SK-N-SH (cell line): Measurements from ENCODE around the gene LAMA4. TPM values are rescaled to one million over a fixed set of nuclear protein-coding genes. Genes with fewer than 3 reads are reported as not detected.

Source experiments
- CTCF ChIA-PET: fragments of 300-600, 350-600 bp; formaldehyde crosslinking; extraction: SDS; loops from one replicate; lab custom pipeline; 2021; lab: Yijun Ruan, JAX
- POLR2A ChIA-PET: fragments of 350-600 bp; sonication (Branson Sonifier 250); formaldehyde crosslinking; extraction: SDS; loops from one replicate; lab custom pipeline; 2020; ENCODE audit warnings: antibody characterized with exemption, inconsistent platforms; lab: Yijun Ruan, JAX
- DNase-seq: peaks from one replicate; pipeline ENCODE4 v3.0.0; 2012
- H2AFZ ChIP-seq: fragments of 200-600 bp; sonication (generic); 2 replicates; pipeline ENCODE4 v1.8.1; 2016; ENCODE audit warnings: antibody characterized with exemption, mild to moderate bottlenecking, low read depth
- H3F3A ChIP-seq: fragments of 200-600 bp; sonication (generic); replicated peaks from 2 replicates; pipeline ENCODE3; 2016; ENCODE audit warnings: antibody characterized with exemption, mild to moderate bottlenecking; ENCODE audit not compliant: insufficient read depth
- H3K27ac ChIP-seq, 2 experiments: fragments of 200-500 bp in 1 of 2; fragments of 200-600 bp in 1 of 2; sonication (Bioruptor generic) in 1 of 2; sonication (generic), shearing (Covaris generic) in 1 of 2; 2 replicates each; pipeline versions ENCODE4 v1.5.1 to v1.6.1; 2014 to 2016; ENCODE audit warnings: low read depth in 2 of 2, inconsistent platforms in 1 of 2, low read length in 1 of 2, mild to moderate bottlenecking in 1 of 2, mixed read lengths in 1 of 2
- H3K27me3 ChIP-seq: fragments of 200-600 bp; sonication (generic), shearing (Covaris generic); 2 replicates; pipeline ENCODE4 v1.6.1; 2016; ENCODE audit warnings: mixed run types; ENCODE audit not compliant: insufficient read depth
- H3K36me3 ChIP-seq, 2 experiments: fragments of 200-500 bp in 1 of 2; fragments of 200-600 bp in 1 of 2; sonication (Bioruptor generic) in 1 of 2; sonication (generic) in 1 of 2; replicated peaks in 1 of 2; 2 replicates each; pipeline versions ENCODE3 to v1.5.1; 2014 to 2016; ENCODE audit warnings: low read length in 1 of 2, mild to moderate bottlenecking in 1 of 2; ENCODE audit not compliant: insufficient read depth in 2 of 2, control insufficient read depth in 1 of 2
- H3K4me1 ChIP-seq, 2 experiments: fragments of 200-500 bp in 1 of 2; fragments of 200-600 bp in 1 of 2; sonication (Bioruptor generic) in 1 of 2; sonication (generic), shearing (Covaris generic) in 1 of 2; 2 replicates each; pipeline versions ENCODE4 v1.5.1 to v1.6.1; 2014 to 2016; ENCODE audit warnings: low read depth in 1 of 2, low read length in 1 of 2, mixed run types in 1 of 2; ENCODE audit not compliant: insufficient read depth in 2 of 2, control insufficient read depth in 1 of 2
- H3K4me2 ChIP-seq: fragments of 200-600 bp; sonication (generic), shearing (Covaris generic); 2 replicates; pipeline ENCODE4 v1.6.1; 2017; ENCODE audit warnings: mixed run types
- H3K4me3 ChIP-seq, 2 experiments: fragments of 200-500 bp in 1 of 2; fragments of 200-600 bp in 1 of 2; sonication (Bioruptor generic) in 1 of 2; sonication (generic), shearing (Covaris generic) in 1 of 2; 2 replicates each; pipeline versions ENCODE4 v1.5.1 to v1.8.1; 2014 to 2016; ENCODE audit warnings: low read depth in 2 of 2, inconsistent platforms in 1 of 2, low read length in 1 of 2, mild to moderate bottlenecking in 1 of 2, mixed read lengths in 1 of 2, moderate library complexity in 1 of 2
- H3K79me2 ChIP-seq: fragments of 200-600 bp; sonication (generic); 2 replicates; pipeline ENCODE4 v1.8.1; 2017; ENCODE audit warnings: mild to moderate bottlenecking; ENCODE audit not compliant: insufficient read depth
- H3K9ac ChIP-seq: fragments of 200-600 bp; sonication (generic); 2 replicates; pipeline ENCODE4 v1.6.1; 2017; ENCODE audit warnings: mixed run types
- H3K9me2 ChIP-seq: fragments of 200-600 bp; sonication (generic); 2 replicates; pipeline ENCODE4 v1.6.1; 2017; ENCODE audit warnings: mixed run types
- H3K9me3 ChIP-seq: fragments of 200-600 bp; sonication (generic); 2 replicates; pipeline ENCODE4 v1.6.1; 2017; ENCODE audit warnings: mixed run types, mild to moderate bottlenecking, moderate library complexity
- H4K20me1 ChIP-seq: fragments of 200-600 bp; sonication (generic); 2 replicates; pipeline ENCODE4 v1.6.1; 2017; ENCODE audit warnings: mild to moderate bottlenecking, mixed run types; ENCODE audit not compliant: insufficient read depth
- CHD2 ChIP-seq: fragments of 150-350 bp; IDR thresholded peaks from 2 replicates; pipeline ENCODE4 v1.6.1; 2018; ENCODE audit warnings: low read length; ENCODE audit not compliant: partially characterized antibody
- EP300 ChIP-seq, 2 experiments: IDR thresholded peaks; 2 replicates each; pipeline versions ENCODE4 v1.4.0 to v1.6.1; 2012; ENCODE audit warnings: borderline replicate concordance in 1 of 2, low read depth in 1 of 2, low read length in 1 of 2
- FOSL2 ChIP-seq: IDR thresholded peaks from 2 replicates; pipeline ENCODE4 v1.4.0; 2012; ENCODE audit warnings: low read depth, mild to moderate bottlenecking, moderate library complexity, borderline replicate concordance
- IRF3 ChIP-seq: fragments of 150-350 bp; IDR thresholded peaks from 2 replicates; pipeline ENCODE4 v1.6.1; 2016; ENCODE audit warnings: mild to moderate bottlenecking, low read depth, low read length
- JUND ChIP-seq: IDR thresholded peaks from 2 replicates; pipeline ENCODE4 v1.4.0; 2012
- MAX ChIP-seq: IDR thresholded peaks from 2 replicates; pipeline ENCODE4 v1.4.0; 2012; ENCODE audit warnings: low read depth
- POLR2AphosphoS5 ChIP-seq: IDR thresholded peaks from 2 replicates; pipeline ENCODE4 v1.6.1; 2012; ENCODE audit warnings: low read depth, low read length
- RCOR1 ChIP-seq: fragments of 150-350 bp; IDR thresholded peaks from 2 replicates; pipeline ENCODE4 v1.6.1; 2017; ENCODE audit warnings: antibody characterized with exemption, low read length
- REST ChIP-seq: IDR thresholded peaks from 2 replicates; pipeline ENCODE4 v1.6.1; 2012; ENCODE audit warnings: mild to moderate bottlenecking, low read depth, low read length, moderate library complexity
- RXRA ChIP-seq: IDR thresholded peaks from 2 replicates; pipeline ENCODE4 v1.4.0; 2012; ENCODE audit warnings: low read depth, mild to moderate bottlenecking, borderline replicate concordance
- TAF1 ChIP-seq: IDR thresholded peaks from 2 replicates; pipeline ENCODE4 v1.6.1; 2012; ENCODE audit warnings: low read depth, mild to moderate bottlenecking, low read length, moderate library complexity, borderline replicate concordance
- TCF12 ChIP-seq: IDR thresholded peaks from 2 replicates; pipeline ENCODE4 v1.4.0; 2012
- TEAD4 ChIP-seq: IDR thresholded peaks from 2 replicates; pipeline ENCODE4 v1.4.0; 2012; ENCODE audit warnings: mild to moderate bottlenecking, borderline replicate concordance; ENCODE audit not compliant: insufficient read depth
- USF1 ChIP-seq: IDR thresholded peaks from 2 replicates; pipeline ENCODE4 v1.4.0; 2012; ENCODE audit warnings: low read depth, borderline replicate concordance
- USF2 ChIP-seq: fragments of 150-350 bp; IDR thresholded peaks from 2 replicates; pipeline ENCODE4 v1.6.1; 2017; ENCODE audit warnings: antibody characterized with exemption, low read length, low read depth, borderline replicate concordance
- WGBS: methylation state at CpG from one replicate; pipeline ENCODE4 v1.1.6; 2017; ENCODE audit warnings: low lambda C conversion rate; 5-methylcytosine and 5-hydroxymethylcytosine counted together
- polyA plus RNA-seq, 3 experiments: library from polyadenylated mRNA; depleted of rRNA; stranded (reverse); fragments of >200 nt; gene quantifications; 2 replicates each; pipeline ENCODE4 v1.2.3, GENCODE V29; 2012
- TF ChIP-seq, protein P1 (sequence below): IDR thresholded peaks from 2 replicates; pipeline ENCODE4 v1.4.0; 2012; ENCODE audit warnings: low read depth, borderline replicate concordance

Gene LAMA4
- polyA plus RNA-seq, 1 of the 3 experiments (the other 2 are of a cell fraction), result 9.4 TPM

GRCh38 chr6:112258642-112259336 is 4.4 kb upstream of the LAMA4 start:
- TF ChIP-seq USF1, result no peak
- no peak for TF ChIP-seq FOSL2
- TF ChIP-seq POLR2AphosphoS5, result no peak
- TF ChIP-seq CHD2, result no peak
- TF ChIP-seq RCOR1, result no peak
- TF ChIP-seq REST, result no peak
- no peak for TF ChIP-seq USF2
- no peak for TF ChIP-seq RXRA
- no peak for TF ChIP-seq MAX
- TF ChIP-seq JUND, result no peak
- no peak for TF ChIP-seq TAF1
- no peak for TF ChIP-seq EP300 (IDR thresholded peaks at IDR 0.05; ENCODE audit: borderline replicate concordance in 1 of 2, low read depth in 1 of 2, low read length in 1 of 2)
- no peak for TF ChIP-seq TEAD4
- no peak for TF ChIP-seq TCF12
- TF ChIP-seq, protein P1, sequence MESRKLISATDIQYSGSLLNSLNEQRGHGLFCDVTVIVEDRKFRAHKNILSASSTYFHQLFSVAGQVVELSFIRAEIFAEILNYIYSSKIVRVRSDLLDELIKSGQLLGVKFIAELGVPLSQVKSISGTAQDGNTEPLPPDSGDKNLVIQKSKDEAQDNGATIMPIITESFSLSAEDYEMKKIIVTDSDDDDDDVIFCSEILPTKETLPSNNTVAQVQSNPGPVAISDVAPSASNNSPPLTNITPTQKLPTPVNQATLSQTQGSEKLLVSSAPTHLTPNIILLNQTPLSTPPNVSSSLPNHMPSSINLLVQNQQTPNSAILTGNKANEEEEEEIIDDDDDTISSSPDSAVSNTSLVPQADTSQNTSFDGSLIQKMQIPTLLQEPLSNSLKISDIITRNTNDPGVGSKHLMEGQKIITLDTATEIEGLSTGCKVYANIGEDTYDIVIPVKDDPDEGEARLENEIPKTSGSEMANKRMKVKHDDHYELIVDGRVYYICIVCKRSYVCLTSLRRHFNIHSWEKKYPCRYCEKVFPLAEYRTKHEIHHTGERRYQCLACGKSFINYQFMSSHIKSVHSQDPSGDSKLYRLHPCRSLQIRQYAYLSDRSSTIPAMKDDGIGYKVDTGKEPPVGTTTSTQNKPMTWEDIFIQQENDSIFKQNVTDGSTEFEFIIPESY, result no peak
- TF ChIP-seq IRF3, result no peak
- no peaks in the 10 kb centered on the region for H4K20me1 ChIP-seq
- H3K27me3 ChIP-seq, result no peaks in the 10 kb centered on the region
- no peaks in the 10 kb centered on the region for H3F3A ChIP-seq
- H3K4me3 ChIP-seq, result no peak overlapping the region
- ChIA-PET CTCF (no interaction called here), POLR2A (no interaction called here)
- H2AFZ ChIP-seq, result no peak overlapping the region
- H3K4me1 ChIP-seq, result peaks cover 3 to 8% of the 10 kb centered on the region in 2 experiments; a peak in 1 of 4 replicates
- no peaks in the 10 kb centered on the region for H3K36me3 ChIP-seq
- H3K27ac ChIP-seq, result no peak overlapping the region
- no peak overlapping the region for H3K4me2 ChIP-seq
- H3K79me2 ChIP-seq, result no peaks in the 10 kb centered on the region
- 96% methylated on average over 11 of the region's 11 CpGs for WGBS
- no peaks in the 10 kb centered on the region for H3K9me2 ChIP-seq
- H3K9ac ChIP-seq, result no peak overlapping the region
- no peaks in the 10 kb centered on the region for H3K9me3 ChIP-seq
- DNase-seq, result no peak
